GM12892 (cell line): ENCODE measurements around the gene GRIN1.

Experiments
- POLR2A ChIP-seq: IDR thresholded peaks from 2 replicates; pipeline ENCODE4 v1.6.1; 2011; ENCODE audit warnings: low read depth, low read length, control low read depth
- POLR2AphosphoS5 ChIP-seq: IDR thresholded peaks from 2 replicates; pipeline ENCODE4 v1.6.1; 2011; ENCODE audit warnings: low read depth, low read length, control low read depth

DNA sequence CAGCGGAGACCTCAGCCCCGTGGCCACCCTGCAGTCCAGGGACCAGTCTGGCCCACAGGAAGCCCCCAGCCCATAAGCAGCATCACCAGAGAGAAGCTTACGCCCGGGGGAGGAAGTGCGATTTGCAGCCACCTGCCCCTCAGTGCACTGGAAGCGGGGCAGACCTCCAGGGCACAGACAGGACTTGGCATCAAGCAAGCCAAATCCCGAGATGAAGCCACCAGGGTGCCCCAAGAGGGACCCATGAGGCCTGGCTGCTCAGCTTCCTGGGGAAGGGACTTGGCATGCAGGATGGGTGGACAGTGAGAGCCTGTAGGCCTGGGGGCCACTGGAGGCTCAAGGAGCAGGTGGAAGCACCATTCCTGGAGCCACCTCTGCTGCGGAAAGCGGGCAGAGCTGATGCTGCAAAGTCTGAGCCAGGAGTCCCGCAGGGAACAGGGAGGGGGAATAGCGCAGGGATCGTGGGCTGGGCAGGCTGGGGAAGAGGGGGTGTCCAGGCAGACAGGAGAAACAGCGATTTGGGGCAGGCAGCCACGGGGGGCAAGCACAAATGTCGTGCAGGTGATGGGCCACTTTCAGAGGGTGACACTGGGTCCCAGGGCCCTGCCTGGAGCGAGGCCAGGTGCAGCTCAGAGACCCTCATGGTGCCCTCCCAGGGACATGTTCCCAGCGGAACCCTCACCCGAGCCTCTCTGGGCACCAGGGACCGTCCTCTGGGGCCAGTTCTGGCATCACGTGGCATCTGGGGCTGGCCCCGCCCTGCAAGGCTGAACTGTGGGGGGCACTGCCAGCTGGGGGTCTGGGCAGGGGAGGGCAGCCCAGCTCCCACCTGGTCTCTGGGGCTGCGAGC, 27.7 kb downstream of the GRIN1 start:
- TF ChIP-seq POLR2AphosphoS5 (no peak), POLR2A (no peak)
